Mesothelial cell of epicardium (in vitro differentiated cells): ENCODE data around the gene LRRD1. TPM values are rescaled to one million over a fixed set of nuclear protein-coding genes. Genes with fewer than 3 reads are reported as not detected.
"Not testable (repeated sequence)": the region's sequence is repeated elsewhere in the genome, so short reads cannot be mapped to it uniquely, and the experiment has no call there.

Experiments
- DNase-seq, 2 experiments: peaks; one replicate each; pipeline ENCODE4 v3.0.0; 2021; ENCODE audit warnings: low spot score in 2 of 2; ENCODE audit not compliant: unreplicated experiment in 2 of 2
- H3K27ac Mint-ChIP-seq: 2 replicates; pipeline ENCODE4 v1.8.0; 2021; ENCODE audit warnings: mixed read lengths
- H3K27me3 Mint-ChIP-seq: 2 replicates; pipeline ENCODE4 v1.8.0; 2021; ENCODE audit warnings: low read depth, mixed read lengths
- H3K36me3 Mint-ChIP-seq: 2 replicates; pipeline ENCODE4 v1.8.0; 2021; ENCODE audit warnings: mixed read lengths
- H3K4me1 Mint-ChIP-seq: 2 replicates; pipeline ENCODE4 v1.8.0; 2021; ENCODE audit warnings: mixed read lengths
- H3K4me3 Mint-ChIP-seq: 2 replicates; pipeline ENCODE4 v1.8.0; 2021; ENCODE audit warnings: mild to moderate bottlenecking, moderate library complexity, mixed read lengths
- H3K9me3 Mint-ChIP-seq: 2 replicates; pipeline ENCODE4 v1.8.0; 2021; ENCODE audit warnings: mixed read lengths
- CTCF ChIP-seq: fragments of 200-600 bp; sonication (generic); IDR thresholded peaks from one replicate; pipeline ENCODE4 v1.5.0; 2021; ENCODE audit warnings: antibody characterized with exemption; ENCODE audit not compliant: unreplicated experiment
- total RNA-seq: library from RNA; stranded (reverse); gene quantifications from 3 replicates; pipeline ENCODE4 v1.2.1, GENCODE V29; 2021

LRRD1 gene
- total RNA-seq, 1 donor from 2014 or later, result 0.42 TPM

GRCh38 chr7:92206672-92207071 is 27.7 kb upstream of the LRRD1 start:
- Mint-ChIP-seq H3K27ac (no peak overlapping the region), H3K4me1 (no peaks in the 10 kb centered on the region), H3K36me3 (peaks cover 67% of the 10 kb centered on the region), H3K4me3 (no peak overlapping the region), H3K27me3 (no peaks in the 10 kb centered on the region), H3K9me3 (peaks cover 21% of the 10 kb centered on the region)
- DNase-seq, result no peak
- TF ChIP-seq CTCF, result no peak

GRCh38 chr7:92205987-92206386 is 27.0 kb upstream of the LRRD1 start:
- Mint-ChIP-seq H3K27me3 (no peaks in the 10 kb centered on the region), H3K27ac (no peak overlapping the region), H3K4me3 (no peak overlapping the region), H3K4me1 (no peaks in the 10 kb centered on the region), H3K36me3 (peaks cover 63% of the 10 kb centered on the region), H3K9me3 (peaks cover 16% of the 10 kb centered on the region)
- TF ChIP-seq CTCF, result no peak
- no peak for DNase-seq

GRCh38 chr7:92200791-92201190 is 21.8 kb upstream of the LRRD1 start:
- Mint-ChIP-seq H3K27me3 (no peaks in the 10 kb centered on the region), H3K4me1 (no peaks in the 10 kb centered on the region), H3K27ac (no peak overlapping the region), H3K9me3 (no peaks in the 10 kb centered on the region), H3K36me3 (peaks cover 40% of the 10 kb centered on the region), H3K4me3 (no peak overlapping the region)
- no peak for TF ChIP-seq CTCF
- DNase-seq, result no peak

- Mint-ChIP-seq H3K36me3 (peaks cover 64% of the 10 kb centered on the region), H3K27me3 (no peaks in the 10 kb centered on the region)
These were observed 13.4 kb upstream of the LRRD1 start for GRCh38 chr7:92192326-92192725.

GRCh38 chr7:92189246-92189645 is 10.3 kb upstream of the LRRD1 start:
- not testable (repeated sequence) for DNase-seq, H3K4me3 Mint-ChIP-seq, H3K27me3 Mint-ChIP-seq, H3K4me1 Mint-ChIP-seq, H3K27ac Mint-ChIP-seq
- Mint-ChIP-seq H3K9me3 (peaks cover 41% of the 10 kb centered on the region), H3K36me3 (peaks cover 42% of the 10 kb centered on the region)

More at GRCh38 chr7:92192326-92192725, 13.4 kb upstream of the LRRD1 start:
- Mint-ChIP-seq H3K4me1 (no peaks in the 10 kb centered on the region), H3K4me3 (no peak overlapping the region), H3K9me3 (peaks cover 49% of the 10 kb centered on the region), H3K27ac (no peak overlapping the region)
- no peak for DNase-seq
- TF ChIP-seq CTCF, result no peak

- H3K36me3 Mint-ChIP-seq, H3K27ac Mint-ChIP-seq, H3K4me1 Mint-ChIP-seq, H3K27me3 Mint-ChIP-seq, H3K4me3 Mint-ChIP-seq, DNase-seq: not testable (repeated sequence)
- peaks cover 28% of the 10 kb centered on the region for H3K9me3 Mint-ChIP-seq
These were observed 5.4 kb upstream of the LRRD1 start for GRCh38 chr7:92184294-92184693.

- H3K4me1 Mint-ChIP-seq, result peaks cover 9% of the 10 kb centered on the region
- peak overlapping the region; percentile 27 for H3K27ac Mint-ChIP-seq
- TF ChIP-seq CTCF, result no peak
- no peak for DNase-seq
- peaks cover 10% of the 10 kb centered on the region for H3K9me3 Mint-ChIP-seq
- H3K27me3 Mint-ChIP-seq, result peaks cover 1% of the 10 kb centered on the region
- no peak overlapping the region for H3K4me3 Mint-ChIP-seq
- H3K36me3 Mint-ChIP-seq, result no peaks in the 10 kb centered on the region
These were observed 1.6 kb downstream of the LRRD1 start for GRCh38 chr7:92177362-92177761.

- H3K27ac Mint-ChIP-seq, H3K27me3 Mint-ChIP-seq, DNase-seq, H3K36me3 Mint-ChIP-seq, H3K4me3 Mint-ChIP-seq, H3K4me1 Mint-ChIP-seq: not testable (repeated sequence)
- H3K9me3 Mint-ChIP-seq, result peaks cover 22% of the 10 kb centered on the region
These were observed 9.4 kb downstream of the LRRD1 start for GRCh38 chr7:92169529-92169928.
